ENCODE data around the gene NLGN3. TPM values are rescaled to one million over a fixed set of nuclear protein-coding genes. Genes with fewer than 3 reads are reported as not detected.
"Not testable (repeated sequence)": the region's sequence is repeated elsewhere in the genome, so short reads cannot be mapped to it uniquely, and the experiment has no call there.

The NLGN3 gene
- total and polyA plus RNA-seq, 8 donors: 0.12 to 10.7 (median 0.71) TPM; not detected in 2

GRCh38 chrX:71177327-71177726 is 32.7 kb downstream of the NLGN3 start:
- TF ChIP-seq, protein P1, sequence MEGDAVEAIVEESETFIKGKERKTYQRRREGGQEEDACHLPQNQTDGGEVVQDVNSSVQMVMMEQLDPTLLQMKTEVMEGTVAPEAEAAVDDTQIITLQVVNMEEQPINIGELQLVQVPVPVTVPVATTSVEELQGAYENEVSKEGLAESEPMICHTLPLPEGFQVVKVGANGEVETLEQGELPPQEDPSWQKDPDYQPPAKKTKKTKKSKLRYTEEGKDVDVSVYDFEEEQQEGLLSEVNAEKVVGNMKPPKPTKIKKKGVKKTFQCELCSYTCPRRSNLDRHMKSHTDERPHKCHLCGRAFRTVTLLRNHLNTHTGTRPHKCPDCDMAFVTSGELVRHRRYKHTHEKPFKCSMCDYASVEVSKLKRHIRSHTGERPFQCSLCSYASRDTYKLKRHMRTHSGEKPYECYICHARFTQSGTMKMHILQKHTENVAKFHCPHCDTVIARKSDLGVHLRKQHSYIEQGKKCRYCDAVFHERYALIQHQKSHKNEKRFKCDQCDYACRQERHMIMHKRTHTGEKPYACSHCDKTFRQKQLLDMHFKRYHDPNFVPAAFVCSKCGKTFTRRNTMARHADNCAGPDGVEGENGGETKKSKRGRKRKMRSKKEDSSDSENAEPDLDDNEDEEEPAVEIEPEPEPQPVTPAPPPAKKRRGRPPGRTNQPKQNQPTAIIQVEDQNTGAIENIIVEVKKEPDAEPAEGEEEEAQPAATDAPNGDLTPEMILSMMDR (IDR thresholded peaks at IDR 0.05): no peak
- TF ChIP-seq EP300 (IDR thresholded peaks at IDR 0.05) (no peak), POLR2AphosphoS5 (IDR thresholded peaks at IDR 0.05) (no peak), POLR2A (IDR thresholded peaks at IDR 0.05) (no peak)
- H3K27ac ChIP-seq: no peak overlapping the region
- 56 to 76% (median 65%) methylated on average over 3 of the region's 3 CpGs for WGBS, 5 donors
- intact Hi-C loops (cut with DNase I; ENCODE audit: low total_unique reads): no loop called here
- H3K36me3 ChIP-seq: no peaks in the 10 kb centered on the region
- DNase-seq: no peak
- peaks cover 0 to 10% (median 2%) of the 10 kb centered on the region in 4 donors for H3K4me1 ChIP-seq
- H3K4me3 ChIP-seq: no peak overlapping the region
- H3K9me3 ChIP-seq: no peaks in the 10 kb centered on the region
- H3K27me3 ChIP-seq: peaks cover 0 to 5% (median 0%) of the 10 kb centered on the region in 3 donors

GRCh38 chrX:71178908-71179307 is 34.3 kb downstream of the NLGN3 start:
- Histone ChIP-seq H3K27ac (no peak overlapping the region), H3K4me3 (no peak overlapping the region)
- intact Hi-C loops (cut with DNase I; ENCODE audit: low total_unique reads): no loop called here

GRCh38 chrX:71180579-71181265 is 36.1 kb downstream of the NLGN3 start:
- intact Hi-C loops (cut with DNase I; ENCODE audit: low total_unique reads); H3K27me3 ChIP-seq; H3K36me3 ChIP-seq; H3K9me3 ChIP-seq: not testable (repeated sequence)
- 64 to 79% (median 68%) methylated on average over 9 of the region's 9 CpGs for WGBS, 5 donors
- H3K4me3 ChIP-seq: peak overlapping the region in 1 of 4 donors; percentile 33
- peak in 1 of 2 donors; percentile 40 for DNase-seq
- TF ChIP-seq POLR2AphosphoS5 (IDR thresholded peaks at IDR 0.05): peak in 1 of 3 donors; percentile 31
- H3K4me1 ChIP-seq: peaks cover 0 to 15% (median 4%) of the 10 kb centered on the region in 4 donors
- H3K27ac ChIP-seq: peak overlapping the region in 4 of 5 donors; percentile 77 to 88 (median 86)

More at GRCh38 chrX:71178908-71179307, 34.3 kb downstream of the NLGN3 start:
- TF ChIP-seq POLR2A (IDR thresholded peaks at IDR 0.05): no peak
- TF ChIP-seq, protein P1 (IDR thresholded peaks at IDR 0.05): peak in 5 of 7 experiments; percentile 39 to 73 (median 65)
- H3K27me3 ChIP-seq: peaks cover 0 to 8% (median 0%) of the 10 kb centered on the region in 3 donors
- no peaks in the 10 kb centered on the region for H3K9me3 ChIP-seq
- WGBS, 5 donors: 0 to 4% (median 4%) methylated on average over 4 of the region's 4 CpGs
- peaks cover 0 to 15% (median 4%) of the 10 kb centered on the region in 4 donors for H3K4me1 ChIP-seq
- no peaks in the 10 kb centered on the region for H3K36me3 ChIP-seq
- peak; percentile 65 to 89 for DNase-seq

- peak overlapping the region; percentile 32 to 47 (median 33) for H3K4me3 ChIP-seq
- peaks cover 0 to 8% (median 0%) of the 10 kb centered on the region in 3 donors for H3K27me3 ChIP-seq
- 1 to 53% (median 18%) methylated on average over 10 of the region's 10 CpGs for WGBS, 5 donors
- peaks cover 0 to 15% (median 4%) of the 10 kb centered on the region in 4 donors for H3K4me1 ChIP-seq
- intact Hi-C loops (cut with DNase I; ENCODE audit: low total_unique reads): no loop called here
- peak overlapping the region; percentile 77 to 88 (median 85) for H3K27ac ChIP-seq
- H3K36me3 ChIP-seq: no peaks in the 10 kb centered on the region
- TF ChIP-seq, protein P1 (IDR thresholded peaks at IDR 0.05): no peak
- no peak for TF ChIP-seq EP300 (IDR thresholded peaks at IDR 0.05)
- TF ChIP-seq POLR2A (IDR thresholded peaks at IDR 0.05): no peak
- TF ChIP-seq POLR2AphosphoS5 (IDR thresholded peaks at IDR 0.05): no peak
- no peaks in the 10 kb centered on the region for H3K9me3 ChIP-seq
- DNase-seq: peak in 1 of 2 donors; percentile 58
Observed at GRCh38 chrX:71181558-71181909, 36.9 kb downstream of the NLGN3 start.
